Neural progenitor cell (in vitro differentiated cells): ENCODE data around the gene SPOPL. TPM values are rescaled to one million over a fixed set of nuclear protein-coding genes. Genes with fewer than 3 reads are reported as not detected.
A peak's percentile ranks its signal among the peaks of the same experiment; 100 is the strongest.

ENCODE experiments used
- DNase-seq: peaks from one replicate; pipeline ENCODE4 v3.0.0-alpha.2; 2016; ENCODE audit warnings: low spot score
- H2AFZ ChIP-seq: fragments of 200-600 bp; sonication (generic); replicated peaks from 2 replicates; pipeline ENCODE4 v1.6.1; 2016; ENCODE audit warnings: antibody characterized with exemption
- H3F3A ChIP-seq: fragments of 200-600 bp; sonication (generic); 2 replicates; pipeline ENCODE4 v1.6.1; 2016; ENCODE audit warnings: antibody characterized with exemption, low read depth
- H3K27ac ChIP-seq: fragments of 200-600 bp; sonication (generic); 2 replicates; pipeline ENCODE4 v1.5.1; 2016; ENCODE audit warnings: mild to moderate bottlenecking
- H3K27me3 ChIP-seq: fragments of 200-600 bp; sonication (generic); 2 replicates; pipeline ENCODE4 v1.6.1; 2016; ENCODE audit warnings: mild to moderate bottlenecking, moderate library complexity
- H3K36me3 ChIP-seq: fragments of 200-600 bp; sonication (generic); 2 replicates; pipeline ENCODE4 v1.5.1; 2016
- H3K4me1 ChIP-seq: fragments of 200-600 bp; sonication (generic); 2 replicates; pipeline ENCODE4 v1.6.1; 2016; ENCODE audit warnings: mixed run types
- H3K4me2 ChIP-seq: fragments of 200-600 bp; sonication (generic); 2 replicates; pipeline ENCODE4 v1.6.1; 2016
- H3K4me3 ChIP-seq: fragments of 200-600 bp; sonication (generic); 2 replicates; pipeline ENCODE4 v1.5.1; 2016
- H3K79me2 ChIP-seq: fragments of 200-600 bp; sonication (generic); 2 replicates; pipeline ENCODE4 v1.6.1; 2016; ENCODE audit warnings: low read depth
- H3K9ac ChIP-seq: fragments of 200-600 bp; sonication (generic); 2 replicates; pipeline ENCODE4 v1.6.1; 2016
- H3K9me3 ChIP-seq: fragments of 200-600 bp; sonication (generic); 2 replicates; pipeline ENCODE4 v1.5.1; 2016; ENCODE audit warnings: low read depth
- H4K20me1 ChIP-seq: fragments of 200-600 bp; sonication (generic); 2 replicates; pipeline ENCODE4 v1.6.1; 2016; ENCODE audit warnings: low read depth
- H3K27ac Mint-ChIP-seq: 3 replicates; pipeline ENCODE4 v1.8.0; 2021; ENCODE audit warnings: mixed read lengths
- H3K27me3 Mint-ChIP-seq: 2 replicates; pipeline ENCODE4 v1.8.0; 2022; ENCODE audit warnings: low read depth, mild to moderate bottlenecking, inconsistent platforms, moderate library complexity, mixed read lengths; ENCODE audit not compliant: insufficient read depth
- H3K36me3 Mint-ChIP-seq: 3 replicates; pipeline ENCODE4 v1.8.0; 2021; ENCODE audit warnings: mixed read lengths
- H3K4me1 Mint-ChIP-seq: 3 replicates; pipeline ENCODE4 v1.8.0; 2021; ENCODE audit warnings: mixed read lengths
- H3K4me3 Mint-ChIP-seq: 3 replicates; pipeline ENCODE4 v1.8.0; 2021; ENCODE audit warnings: mild to moderate bottlenecking, moderate library complexity, mixed read lengths
- H3K9me3 Mint-ChIP-seq: 3 replicates; pipeline ENCODE4 v1.8.0; 2020; ENCODE audit warnings: mixed read lengths
- EZH2 ChIP-seq: fragments of 200-600 bp; sonication (generic); IDR thresholded peaks from 2 replicates; pipeline ENCODE4 v1.6.1; 2017; ENCODE audit warnings: antibody characterized with exemption, mild to moderate bottlenecking, moderate library complexity
- EZH2phosphoT487 ChIP-seq: fragments of 200-600 bp; sonication (generic); IDR thresholded peaks from 2 replicates; pipeline ENCODE4 v1.6.1; 2017; ENCODE audit warnings: antibody characterized with exemption
- total RNA-seq: library from RNA; depleted of rRNA; stranded (reverse); fragments of >200 nt; gene quantifications from 2 replicates; pipeline ENCODE4 v1.2.3, GENCODE V29; 2015; ENCODE audit warnings: low replicate concordance
- TF ChIP-seq, protein P1 (sequence below): fragments of 200-600 bp; sonication (generic); IDR thresholded peaks from 2 replicates; pipeline ENCODE4 v1.5.1; 2017; ENCODE audit warnings: antibody characterized with exemption, mild to moderate bottlenecking

Gene SPOPL
- total RNA-seq, 1 donor from 2014 or later, result 19.8 TPM

DNA sequence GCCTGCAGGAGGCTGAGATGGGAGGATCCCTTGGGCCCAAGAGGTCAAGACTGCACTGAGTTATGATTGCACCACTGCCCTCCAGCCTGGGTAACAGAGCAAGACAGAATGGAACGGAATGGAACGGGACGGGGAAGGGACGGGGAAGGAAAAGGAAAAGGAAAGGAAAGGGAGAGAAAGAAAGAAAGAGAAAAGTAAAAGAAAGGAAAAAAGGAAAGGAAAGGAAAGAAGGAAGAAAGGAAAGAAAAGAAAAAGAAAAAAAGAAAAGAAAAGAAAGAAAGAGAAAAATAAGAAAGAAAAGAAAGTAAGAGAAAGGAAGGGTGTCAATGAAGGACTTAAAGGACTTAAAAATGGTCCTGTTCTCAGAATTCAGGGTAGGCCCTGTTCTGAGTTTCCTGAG lies 4.3 kb upstream of the SPOPL start:
- peaks cover 7% of the 10 kb centered on the region for H3K79me2 ChIP-seq
- no peak overlapping the region for H3K27ac ChIP-seq
- no peaks in the 10 kb centered on the region for H3K9me3 ChIP-seq
- H3K4me2 ChIP-seq, result no peak overlapping the region
- Mint-ChIP-seq H3K4me1 (peaks cover 4% of the 10 kb centered on the region), H3K27me3 (no peaks in the 10 kb centered on the region), H3K4me3 (no peak overlapping the region), H3K9me3 (no peaks in the 10 kb centered on the region), H3K27ac (no peak overlapping the region), H3K36me3 (peaks cover under 1% of the 10 kb centered on the region)
- H3K4me1 ChIP-seq, result no peaks in the 10 kb centered on the region
- DNase-seq, result no peak
- no peaks in the 10 kb centered on the region for H4K20me1 ChIP-seq
- H3K4me3 ChIP-seq, result no peak overlapping the region
- no peaks in the 10 kb centered on the region for H3K36me3 ChIP-seq
- no peak overlapping the region for H3K9ac ChIP-seq
- H3K27me3 ChIP-seq, result no peaks in the 10 kb centered on the region
- no peak overlapping the region for H2AFZ ChIP-seq
- TF ChIP-seq, protein P1, sequence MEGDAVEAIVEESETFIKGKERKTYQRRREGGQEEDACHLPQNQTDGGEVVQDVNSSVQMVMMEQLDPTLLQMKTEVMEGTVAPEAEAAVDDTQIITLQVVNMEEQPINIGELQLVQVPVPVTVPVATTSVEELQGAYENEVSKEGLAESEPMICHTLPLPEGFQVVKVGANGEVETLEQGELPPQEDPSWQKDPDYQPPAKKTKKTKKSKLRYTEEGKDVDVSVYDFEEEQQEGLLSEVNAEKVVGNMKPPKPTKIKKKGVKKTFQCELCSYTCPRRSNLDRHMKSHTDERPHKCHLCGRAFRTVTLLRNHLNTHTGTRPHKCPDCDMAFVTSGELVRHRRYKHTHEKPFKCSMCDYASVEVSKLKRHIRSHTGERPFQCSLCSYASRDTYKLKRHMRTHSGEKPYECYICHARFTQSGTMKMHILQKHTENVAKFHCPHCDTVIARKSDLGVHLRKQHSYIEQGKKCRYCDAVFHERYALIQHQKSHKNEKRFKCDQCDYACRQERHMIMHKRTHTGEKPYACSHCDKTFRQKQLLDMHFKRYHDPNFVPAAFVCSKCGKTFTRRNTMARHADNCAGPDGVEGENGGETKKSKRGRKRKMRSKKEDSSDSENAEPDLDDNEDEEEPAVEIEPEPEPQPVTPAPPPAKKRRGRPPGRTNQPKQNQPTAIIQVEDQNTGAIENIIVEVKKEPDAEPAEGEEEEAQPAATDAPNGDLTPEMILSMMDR, result no peak
- TF ChIP-seq EZH2 (no peak), EZH2phosphoT487 (no peak)
- H3F3A ChIP-seq, result peaks cover 15% of the 10 kb centered on the region

GRCh38 chr2:138499684-138500083 lies 1.9 kb upstream of the SPOPL start:
- H3K36me3 Mint-ChIP-seq, result peaks cover 1% of the 10 kb centered on the region
- H3K4me1 Mint-ChIP-seq, result peaks cover 12% of the 10 kb centered on the region
- H3K4me1 ChIP-seq, result peaks cover 11% of the 10 kb centered on the region
- peaks cover 31% of the 10 kb centered on the region for H3K79me2 ChIP-seq
- no peak overlapping the region for H3K27ac Mint-ChIP-seq
- H3K9ac ChIP-seq, result no peak overlapping the region
- H3K36me3 ChIP-seq, result no peaks in the 10 kb centered on the region
- H3K4me3 Mint-ChIP-seq, result peak overlapping the region; percentile 90
- no peaks in the 10 kb centered on the region for H3K9me3 ChIP-seq
- H3K27me3 Mint-ChIP-seq, result no peaks in the 10 kb centered on the region
- H3K4me2 ChIP-seq, result no peak overlapping the region
- H3K27me3 ChIP-seq, result no peaks in the 10 kb centered on the region
- no peaks in the 10 kb centered on the region for H3K9me3 Mint-ChIP-seq
- TF ChIP-seq EZH2phosphoT487 (no peak), EZH2 (no peak)
- TF ChIP-seq, protein P1, result no peak
- H3F3A ChIP-seq, result peaks cover 22% of the 10 kb centered on the region
- H4K20me1 ChIP-seq, result peaks cover 19% of the 10 kb centered on the region
- no peak overlapping the region for H2AFZ ChIP-seq
- DNase-seq, result no peak
- no peak overlapping the region for H3K27ac ChIP-seq
- no peak overlapping the region for H3K4me3 ChIP-seq

DNA sequence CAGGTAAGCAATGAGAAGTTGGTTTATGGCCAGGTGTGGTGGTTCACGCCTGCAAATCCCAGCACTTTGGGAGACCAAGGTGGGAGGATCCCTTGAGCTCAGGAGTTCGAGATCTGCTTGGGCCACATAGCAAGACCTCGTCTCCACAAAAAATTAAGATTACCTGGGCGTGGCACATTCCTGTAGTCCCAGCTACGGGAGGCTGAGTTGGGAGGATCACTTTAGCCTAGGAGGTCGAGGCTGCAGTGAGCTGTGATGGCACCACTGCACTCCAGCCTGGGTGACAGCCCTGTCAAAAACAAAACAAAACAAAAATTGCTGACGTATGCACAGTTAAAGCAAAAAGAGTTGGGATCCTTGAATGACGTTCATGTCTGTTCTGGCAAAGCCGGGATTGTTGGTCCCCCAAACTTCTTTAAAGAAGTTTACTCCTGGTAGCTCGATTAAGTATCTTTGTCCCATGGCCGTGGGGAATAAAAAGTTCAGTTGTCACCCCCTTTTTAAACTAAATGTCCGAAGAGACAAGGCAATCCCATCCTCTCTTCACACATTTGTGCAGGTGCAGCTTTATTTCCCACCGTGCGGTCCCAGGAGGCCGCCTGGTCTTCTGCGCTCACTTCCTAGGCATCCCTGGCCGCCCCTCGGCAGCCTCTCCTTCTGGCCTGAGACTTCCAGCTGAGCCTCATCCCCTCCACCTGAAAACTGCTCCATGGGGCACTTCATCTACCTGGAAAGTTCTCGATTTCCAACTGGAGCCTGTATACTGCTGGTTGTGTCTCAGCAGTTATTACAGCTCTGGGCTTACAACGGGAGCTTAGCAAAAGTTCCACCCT lies 762 bp upstream of the SPOPL start:
- Mint-ChIP-seq H3K27ac (no peak overlapping the region), H3K4me1 (peaks cover 12% of the 10 kb centered on the region), H3K27me3 (no peaks in the 10 kb centered on the region), H3K36me3 (peaks cover 1% of the 10 kb centered on the region), H3K9me3 (no peaks in the 10 kb centered on the region), H3K4me3 (peak overlapping the region; percentile 90)
- Histone ChIP-seq H4K20me1 (peaks cover 30% of the 10 kb centered on the region), H3K79me2 (peaks cover 42% of the 10 kb centered on the region), H3K36me3 (no peaks in the 10 kb centered on the region), H3K27ac (peak overlapping the region; percentile 90), H3K4me3 (peak overlapping the region; percentile 78), H3K9ac (peak overlapping the region; percentile 33), H3K9me3 (no peaks in the 10 kb centered on the region), H2AFZ (peak overlapping the region; percentile 94), H3K27me3 (no peaks in the 10 kb centered on the region), H3F3A (peaks cover 22% of the 10 kb centered on the region), H3K4me2 (peak overlapping the region; percentile 88), H3K4me1 (peaks cover 11% of the 10 kb centered on the region)
- no peak for DNase-seq
- TF ChIP-seq EZH2phosphoT487 (no peak), EZH2 (no peak)
